GM12874 (cell line): ENCODE results near the gene ZNF574.

Source experiments
- CTCF ChIP-seq: IDR thresholded peaks from 2 replicates; pipeline ENCODE4 v1.5.1; 2011; ENCODE audit warnings: low read depth, mild to moderate bottlenecking, control low read depth, low read length, moderate library complexity; ENCODE audit not compliant: insufficient read depth

The ZNF574 gene, protein sequence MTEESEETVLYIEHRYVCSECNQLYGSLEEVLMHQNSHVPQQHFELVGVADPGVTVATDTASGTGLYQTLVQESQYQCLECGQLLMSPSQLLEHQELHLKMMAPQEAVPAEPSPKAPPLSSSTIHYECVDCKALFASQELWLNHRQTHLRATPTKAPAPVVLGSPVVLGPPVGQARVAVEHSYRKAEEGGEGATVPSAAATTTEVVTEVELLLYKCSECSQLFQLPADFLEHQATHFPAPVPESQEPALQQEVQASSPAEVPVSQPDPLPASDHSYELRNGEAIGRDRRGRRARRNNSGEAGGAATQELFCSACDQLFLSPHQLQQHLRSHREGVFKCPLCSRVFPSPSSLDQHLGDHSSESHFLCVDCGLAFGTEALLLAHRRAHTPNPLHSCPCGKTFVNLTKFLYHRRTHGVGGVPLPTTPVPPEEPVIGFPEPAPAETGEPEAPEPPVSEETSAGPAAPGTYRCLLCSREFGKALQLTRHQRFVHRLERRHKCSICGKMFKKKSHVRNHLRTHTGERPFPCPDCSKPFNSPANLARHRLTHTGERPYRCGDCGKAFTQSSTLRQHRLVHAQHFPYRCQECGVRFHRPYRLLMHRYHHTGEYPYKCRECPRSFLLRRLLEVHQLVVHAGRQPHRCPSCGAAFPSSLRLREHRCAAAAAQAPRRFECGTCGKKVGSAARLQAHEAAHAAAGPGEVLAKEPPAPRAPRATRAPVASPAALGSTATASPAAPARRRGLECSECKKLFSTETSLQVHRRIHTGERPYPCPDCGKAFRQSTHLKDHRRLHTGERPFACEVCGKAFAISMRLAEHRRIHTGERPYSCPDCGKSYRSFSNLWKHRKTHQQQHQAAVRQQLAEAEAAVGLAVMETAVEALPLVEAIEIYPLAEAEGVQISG

GRCh38 chr19:42075616-42076379 lies at the start of gene ZNF574:
TSS of gene ZNF574 (plus strand) at chr19:42076166. CDS start at chr19:42078607, 2,441 bp downstream.
- no peak for TF ChIP-seq CTCF

- peak; percentile 82 for TF ChIP-seq CTCF
These were observed 47.4 kb upstream of the ZNF574 start for GRCh38 chr19:42028304-42029216.

DNA sequence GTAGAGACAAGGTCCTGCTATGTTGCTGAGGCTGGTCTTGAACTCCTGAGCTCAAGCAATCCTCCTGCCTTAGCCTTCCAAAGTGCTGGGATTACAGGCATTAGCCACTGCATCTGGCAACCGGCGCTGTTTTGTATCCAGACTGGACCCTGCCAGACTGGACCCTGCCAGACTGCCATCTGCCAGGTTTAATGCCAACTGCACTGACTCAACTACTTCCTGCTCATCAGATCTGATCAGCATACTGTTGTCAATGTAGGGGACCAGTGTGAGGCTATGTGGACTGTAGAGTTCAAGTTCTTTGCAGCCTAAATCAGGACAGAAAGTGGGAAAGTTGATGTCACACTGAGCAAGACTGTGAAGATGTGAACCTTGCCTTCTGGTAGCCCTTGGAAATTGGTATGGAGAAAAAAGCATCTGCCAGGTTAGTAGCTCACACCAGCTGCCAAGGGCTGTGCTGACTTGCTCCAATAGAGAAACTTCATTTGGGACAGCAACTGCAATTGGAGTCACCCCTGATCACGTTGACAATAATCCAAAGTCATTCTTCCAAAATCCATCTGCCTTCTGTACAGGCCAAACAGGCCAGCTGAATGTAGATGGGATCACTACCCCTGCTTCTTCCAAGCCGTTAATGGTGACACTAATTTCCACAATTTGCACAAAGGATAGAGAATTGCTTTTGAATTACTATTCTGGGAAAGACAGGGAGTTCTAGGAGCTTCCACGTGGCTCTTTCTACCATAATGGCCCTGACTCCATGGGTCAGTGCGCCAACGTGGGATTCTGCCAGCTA lies 45.1 kb upstream of the ZNF574 start:
- TF ChIP-seq CTCF: no peak

DNA sequence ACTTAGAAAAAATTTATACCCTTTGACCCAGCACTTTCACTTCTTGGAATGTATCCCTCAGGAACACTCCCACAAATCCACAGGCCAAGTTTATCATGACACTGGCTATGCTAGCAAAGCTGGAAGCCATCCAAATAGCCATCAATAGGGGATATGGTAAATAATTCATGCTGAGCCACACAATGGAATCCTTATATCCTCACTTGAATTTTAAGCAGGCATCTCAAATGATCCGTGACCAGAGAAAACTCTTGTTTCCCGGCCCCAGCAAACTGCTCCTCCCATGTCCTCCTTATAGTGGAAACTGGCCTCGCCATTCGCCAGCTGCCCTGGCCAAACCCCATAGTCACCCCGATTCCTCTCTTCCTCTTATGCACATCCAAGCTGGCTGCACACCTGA lies 43.5 kb upstream of the ZNF574 start:
- no peak for TF ChIP-seq CTCF

- no peak for TF ChIP-seq CTCF
These were observed 42.6 kb upstream of the ZNF574 start for GRCh38 chr19:42033413-42033812.
